Activated CD4-positive, alpha-beta T cell treated with anti-CD3 and anti-CD28 coated beads, Interleukin-2, amount 50 U/mL, for 24 hours (primary cell): ENCODE measurements around the gene UGT1A1.
"Not testable (repeated sequence)": the region's sequence is repeated elsewhere in the genome, so short reads cannot be mapped to it uniquely, and the experiment has no call there.

ENCODE experiments used
- DNase-seq, 2 donors: peaks; one replicate each; pipeline ENCODE4 v3.0.0-alpha.2; 2020; ENCODE audit warnings: low read depth in 1 of 2, low spot score in 1 of 2

UGT1A1 gene

GRCh38 chr2:233760043-233760442, at the start of gene UGT1A1:
Gene UGT1A1, plus strand, starts transcription at chr2:233760270. Its CDS starts 18 bp downstream, at chr2:233760288.
- no peak for DNase-seq

GRCh38 chr2:233711312-233712008, 48.6 kb upstream of the UGT1A1 start:
- peak; percentile 39 to 54 for DNase-seq

GRCh38 chr2:233712611-233713261, 47.3 kb upstream of the UGT1A1 start, which contains the start of gene UGT1A5:
Gene UGT1A5, plus strand, starts transcription at chr2:233712907. Its CDS starts 85 bp downstream, at chr2:233712992.
- DNase-seq = no peak

GRCh38 chr2:233713262-233713615, 46.8 kb upstream of the UGT1A1 start:
- no peak for DNase-seq

GRCh38 chr2:233714121-233714520, 45.9 kb upstream of the UGT1A1 start:
- no peak for DNase-seq

- DNase-seq = no peak
Observed at GRCh38 chr2:233718552-233718951, 41.5 kb upstream of the UGT1A1 start, which contains the start of gene UGT1A4. Gene UGT1A4, plus strand, starts transcription at chr2:233718736. Its CDS starts 85 bp downstream, at chr2:233718821.

GRCh38 chr2:233728723-233729301, 31.3 kb upstream of the UGT1A1 start, which contains the start of gene UGT1A3:
Gene UGT1A3, plus strand, starts transcription at chr2:233729042. Its CDS starts 85 bp downstream, at chr2:233729127.
- no peak for DNase-seq

GRCh38 chr2:233736868-233737653, 23.0 kb upstream of the UGT1A1 start:
- DNase-seq = not testable (repeated sequence)

- DNase-seq = no peak
Observed at GRCh38 chr2:233740870-233741269, 19.2 kb upstream of the UGT1A1 start.

- no peak for DNase-seq
Observed at GRCh38 chr2:233743464-233744259, 16.4 kb upstream of the UGT1A1 start.

GRCh38 chr2:233745073-233745755, 14.9 kb upstream of the UGT1A1 start:
- DNase-seq = no peak

GRCh38 chr2:233745838-233746237, 14.2 kb upstream of the UGT1A1 start:
- DNase-seq = not testable (repeated sequence)

- no peak for DNase-seq
Observed at GRCh38 chr2:233746475-233747282, 13.4 kb upstream of the UGT1A1 start.

GRCh38 chr2:233747283-233747544, 12.9 kb upstream of the UGT1A1 start:
- no peak for DNase-seq

- not testable (repeated sequence) for DNase-seq
Observed at GRCh38 chr2:233750689-233751088, 9.4 kb upstream of the UGT1A1 start.

- not testable (repeated sequence) for DNase-seq
Observed at GRCh38 chr2:233751212-233752009, 8.7 kb upstream of the UGT1A1 start.

- no peak for DNase-seq
Observed at GRCh38 chr2:233754872-233755611, 5.0 kb upstream of the UGT1A1 start.
